Muscle layer of duodenum (tissue), 2 donors: ENCODE results near the gene DST.
A peak's percentile ranks its signal among the peaks of the same experiment; 100 is the strongest.

ENCODE experiments used
- H3K27ac ChIP-seq: one replicate; pipeline ENCODE4 v1.7.0; 2013; ENCODE audit warnings: mild to moderate bottlenecking, low read length
- H3K27me3 ChIP-seq: one replicate; pipeline ENCODE4 v1.7.0; 2013; ENCODE audit warnings: low read depth, mild to moderate bottlenecking, control low read depth, low read length
- H3K36me3 ChIP-seq, 2 donors: one replicate each; pipeline ENCODE4 v1.7.0; 2013; ENCODE audit warnings: low read length in 2 of 2, control low read depth in 1 of 2, mild to moderate bottlenecking in 1 of 2; ENCODE audit not compliant: insufficient read depth in 2 of 2, control insufficient read depth in 1 of 2
- H3K4me1 ChIP-seq, 2 donors: one replicate each; pipeline ENCODE4 v1.7.0; 2013; ENCODE audit warnings: low read length in 2 of 2, mild to moderate bottlenecking in 2 of 2, control low read depth in 1 of 2, moderate library complexity in 1 of 2; ENCODE audit not compliant: insufficient read depth in 2 of 2, control insufficient read depth in 1 of 2
- H3K4me3 ChIP-seq, 2 donors: one replicate each; pipeline ENCODE4 v1.7.0; 2013; ENCODE audit warnings: low read length in 2 of 2, low read depth in 1 of 2, mild to moderate bottlenecking in 1 of 2
- H3K9me3 ChIP-seq, 2 donors: one replicate each; pipeline ENCODE4 v1.7.0; 2013; ENCODE audit warnings: low read length in 2 of 2, control low read depth in 1 of 2, mild to moderate bottlenecking in 1 of 2; ENCODE audit not compliant: control insufficient read depth in 1 of 2
- donor health status: healthy.

Gene DST

DNA sequence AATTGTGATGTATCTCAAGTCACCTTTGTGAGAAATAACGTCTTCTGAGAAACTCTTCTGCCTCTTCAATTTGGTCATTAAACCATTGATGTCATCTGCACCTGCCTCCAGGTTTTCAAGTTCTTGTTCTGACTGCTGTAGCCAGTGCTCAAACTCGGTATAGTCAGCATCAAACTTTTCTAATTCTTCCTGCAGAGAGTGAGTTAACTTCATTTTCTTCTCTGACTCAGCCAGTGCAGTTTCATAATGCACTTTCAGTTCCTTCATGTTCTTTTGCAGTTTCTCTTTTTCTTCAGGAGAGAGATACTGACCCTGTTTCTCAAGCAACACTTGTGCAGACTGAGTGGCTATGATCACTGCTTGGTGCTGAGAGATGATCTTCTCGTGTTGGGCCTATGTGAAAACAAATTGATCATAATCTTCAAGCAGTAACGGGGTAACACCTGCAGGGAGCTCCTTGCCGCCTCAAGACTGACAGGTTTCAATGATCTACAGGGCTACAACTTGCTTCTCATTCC is 48.8 kb downstream of the DST start:
- H3K4me3 ChIP-seq = no peak overlapping the region
- no peaks in the 10 kb centered on the region for H3K9me3 ChIP-seq
- H3K4me1 ChIP-seq = peaks cover 5 to 7% of the 10 kb centered on the region in 2 donors
- H3K36me3 ChIP-seq = peaks cover 22 to 32% of the 10 kb centered on the region in 2 donors
- H3K27me3 ChIP-seq = no peaks in the 10 kb centered on the region
- H3K27ac ChIP-seq = no peak overlapping the region

DNA sequence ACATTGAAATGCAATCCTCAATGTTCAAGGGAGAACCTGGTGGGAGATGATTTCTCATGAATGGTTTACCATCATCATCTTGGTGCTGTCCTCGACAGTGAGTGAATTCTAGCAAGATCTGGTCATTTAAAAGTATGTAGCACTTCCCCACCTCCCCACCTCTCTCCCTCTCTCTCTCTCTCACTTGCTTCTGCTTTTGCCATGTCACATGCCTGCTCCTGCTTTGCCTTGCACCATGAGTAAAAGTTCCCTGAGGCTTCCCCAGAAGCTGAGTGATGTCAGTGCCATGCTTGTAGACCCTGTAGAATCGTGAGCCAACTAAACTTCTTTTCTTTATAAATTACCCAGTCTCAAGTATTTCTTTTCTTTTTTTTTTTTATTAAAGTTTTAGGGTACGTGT is 60.5 kb downstream of the DST start:
- H3K9me3 ChIP-seq = no peaks in the 10 kb centered on the region
- no peak overlapping the region for H3K4me3 ChIP-seq
- H3K4me1 ChIP-seq = no peaks in the 10 kb centered on the region

DNA sequence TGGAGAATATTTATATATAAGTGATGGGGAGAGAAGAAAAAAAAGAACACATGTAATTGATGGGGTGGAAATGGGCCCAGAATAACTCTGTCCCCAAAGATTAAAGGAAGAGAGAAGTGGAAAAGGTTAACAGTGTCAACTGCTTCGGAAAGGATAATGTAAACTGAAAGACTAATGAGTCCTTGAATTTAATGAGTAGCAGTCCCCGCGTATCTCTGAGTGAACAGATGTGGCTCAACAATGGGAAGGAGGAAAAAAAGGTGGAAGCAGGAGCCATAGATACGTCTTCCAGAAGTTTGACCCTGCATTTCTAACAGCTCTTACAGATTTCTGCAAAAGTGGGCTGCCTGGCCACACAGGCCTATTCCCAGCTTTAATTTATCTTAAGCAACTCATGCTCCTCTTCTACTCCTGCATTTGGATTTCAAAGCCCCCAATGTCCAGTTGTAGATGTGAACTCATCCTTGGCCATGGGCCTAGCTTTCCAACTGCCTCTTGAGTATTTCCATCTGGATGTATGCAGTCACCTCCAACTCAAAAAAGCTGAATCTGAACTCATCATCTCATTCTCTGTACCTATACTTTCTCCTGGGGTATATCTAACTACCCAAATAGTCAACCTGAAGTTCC is 61.3 kb downstream of the DST start:
- H3K27ac ChIP-seq = no peak overlapping the region
- no peaks in the 10 kb centered on the region for H3K4me1 ChIP-seq
- H3K4me3 ChIP-seq = no peak overlapping the region
- no peaks in the 10 kb centered on the region for H3K27me3 ChIP-seq
- no peaks in the 10 kb centered on the region for H3K9me3 ChIP-seq
- H3K36me3 ChIP-seq = peaks cover 9 to 10% of the 10 kb centered on the region in 2 donors

More for the DNA sequence above, 60.5 kb downstream of the DST start:
- Histone ChIP-seq H3K36me3 (peaks cover 9 to 10% of the 10 kb centered on the region in 2 donors), H3K27ac (no peak overlapping the region), H3K27me3 (no peaks in the 10 kb centered on the region)

DNA sequence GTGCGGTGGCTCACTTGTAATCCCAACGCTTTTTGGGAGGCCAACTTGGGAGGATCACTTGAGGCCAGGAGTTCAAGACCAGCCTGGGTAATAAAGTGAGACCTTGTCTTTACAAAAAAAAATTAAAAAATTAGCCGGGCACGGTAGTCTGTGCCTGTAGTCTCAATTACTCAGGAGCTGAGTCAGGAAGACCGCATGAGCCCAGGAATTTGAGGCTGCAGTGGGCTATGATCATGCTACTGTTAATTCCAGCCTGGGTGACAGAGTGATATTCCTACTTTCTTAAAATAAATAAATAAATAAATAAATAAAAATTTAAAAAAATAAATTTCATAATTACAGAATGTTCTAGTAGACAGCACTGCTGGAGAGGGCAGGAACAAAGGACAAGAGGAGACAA is 62.4 kb downstream of the DST start:
- Histone ChIP-seq H3K4me1 (no peaks in the 10 kb centered on the region), H3K27me3 (no peaks in the 10 kb centered on the region), H3K4me3 (no peak overlapping the region), H3K36me3 (peaks cover 9 to 10% of the 10 kb centered on the region in 2 donors), H3K27ac (no peak overlapping the region), H3K9me3 (no peaks in the 10 kb centered on the region)

DNA sequence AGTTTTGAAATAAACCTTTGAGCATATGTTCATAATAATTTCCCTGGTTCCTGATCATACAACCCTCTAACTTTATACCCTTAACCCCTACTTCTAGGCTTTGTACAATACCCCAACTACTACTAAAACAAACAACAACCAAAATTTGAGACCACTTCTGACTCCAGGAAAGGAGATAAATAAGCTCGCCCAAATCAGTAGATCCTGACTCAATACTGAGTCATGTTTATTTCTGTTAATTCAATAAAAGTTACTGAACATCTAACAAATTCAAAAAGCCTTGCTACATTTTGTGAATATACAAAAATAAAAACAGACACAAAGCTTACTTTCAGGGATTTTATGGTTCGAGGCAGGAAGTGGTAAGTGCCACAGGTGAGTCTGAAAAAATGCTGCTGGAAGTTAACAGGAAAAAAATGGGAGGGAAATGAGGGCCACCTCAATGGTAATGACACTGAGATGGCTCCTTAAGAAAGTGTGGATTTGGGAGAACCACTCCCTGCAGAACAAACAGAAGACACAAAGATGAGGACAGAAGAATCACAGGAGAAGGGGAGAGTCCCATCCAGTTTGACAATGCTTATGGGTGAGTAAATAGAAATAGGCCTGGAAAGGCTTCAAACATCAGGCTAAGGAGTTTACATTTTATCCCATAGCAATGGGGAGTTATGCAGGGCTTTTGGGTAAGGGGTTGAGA is 63.4 kb downstream of the DST start:
- Histone ChIP-seq H3K27ac (no peak overlapping the region), H3K4me1 (no peaks in the 10 kb centered on the region), H3K9me3 (no peaks in the 10 kb centered on the region), H3K4me3 (no peak overlapping the region), H3K36me3 (peaks cover 10 to 12% of the 10 kb centered on the region in 2 donors), H3K27me3 (no peaks in the 10 kb centered on the region)

DNA sequence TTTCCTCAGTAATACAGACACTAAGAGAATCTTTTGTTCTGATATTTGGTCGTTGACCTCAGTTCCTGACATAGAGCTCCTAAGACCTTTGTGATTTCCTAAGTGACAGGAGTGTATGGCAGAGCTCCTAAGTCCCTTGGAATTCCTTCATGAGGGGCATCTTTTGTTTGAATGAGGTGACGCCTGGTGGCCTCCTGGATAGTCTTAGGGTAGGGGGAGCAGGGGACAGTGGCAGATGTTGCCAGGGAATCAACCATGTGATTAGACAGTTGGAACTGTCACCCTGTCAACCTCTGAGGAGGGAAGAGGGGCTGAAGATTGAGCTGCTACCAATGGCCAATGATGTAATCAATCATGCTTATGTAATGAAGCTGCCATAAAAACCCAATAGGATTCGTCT is 67.0 kb downstream of the DST start:
- H3K27me3 ChIP-seq = no peaks in the 10 kb centered on the region
- no peaks in the 10 kb centered on the region for H3K9me3 ChIP-seq
- H3K27ac ChIP-seq = no peak overlapping the region
- peaks cover 10 to 12% of the 10 kb centered on the region in 2 donors for H3K36me3 ChIP-seq
- no peak overlapping the region for H3K4me3 ChIP-seq
- H3K4me1 ChIP-seq = peaks cover 0 to 16% of the 10 kb centered on the region in 2 donors

DNA sequence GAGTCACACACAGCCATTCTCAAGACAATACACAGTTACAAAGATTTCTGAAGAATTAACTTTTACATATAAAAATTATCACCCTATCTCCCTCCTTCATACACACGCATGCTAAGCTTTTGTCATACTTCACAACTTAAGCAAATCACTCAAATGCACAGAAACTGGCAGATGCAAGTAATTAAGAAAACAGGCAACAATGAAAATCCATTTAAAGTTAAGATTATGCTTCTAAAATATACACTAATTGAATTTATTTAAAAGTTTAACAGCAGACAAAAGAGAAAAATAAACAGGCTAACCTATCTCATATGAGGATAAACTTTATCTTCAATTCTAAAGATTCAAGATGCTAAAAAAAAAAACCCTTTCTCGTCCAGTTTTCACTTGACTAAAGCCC is 68.4 kb downstream of the DST start:
- no peaks in the 10 kb centered on the region for H3K27me3 ChIP-seq
- peaks cover 0 to 16% of the 10 kb centered on the region in 2 donors for H3K4me1 ChIP-seq
- H3K4me3 ChIP-seq = no peak overlapping the region
- peaks cover 8 to 12% of the 10 kb centered on the region in 2 donors for H3K36me3 ChIP-seq
- no peaks in the 10 kb centered on the region for H3K9me3 ChIP-seq
- no peak overlapping the region for H3K27ac ChIP-seq

DNA sequence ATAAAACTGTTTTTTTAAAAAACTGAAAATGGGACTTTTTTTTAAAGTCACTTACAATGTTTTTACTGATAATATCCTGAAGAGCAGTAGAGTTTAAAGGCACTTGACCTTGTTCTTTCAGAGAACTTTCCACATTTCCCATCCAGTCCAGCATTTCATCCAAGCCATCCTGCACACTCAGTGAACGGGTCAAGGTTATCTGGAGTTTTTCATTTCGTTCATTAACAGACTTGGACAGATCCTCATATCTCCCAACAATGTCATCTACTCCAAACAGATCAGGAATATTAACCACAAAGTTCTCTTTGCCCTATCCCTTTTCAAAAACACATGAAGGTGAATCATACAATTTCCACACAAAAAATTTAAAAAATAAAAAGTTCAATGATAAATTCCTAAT is 69.1 kb downstream of the DST start:
- Histone ChIP-seq H3K4me3 (no peak overlapping the region), H3K27ac (no peak overlapping the region), H3K4me1 (peaks cover 0 to 16% of the 10 kb centered on the region in 2 donors), H3K9me3 (no peaks in the 10 kb centered on the region), H3K36me3 (peaks cover under 1 to 11% of the 10 kb centered on the region in 2 donors), H3K27me3 (no peaks in the 10 kb centered on the region)

DNA sequence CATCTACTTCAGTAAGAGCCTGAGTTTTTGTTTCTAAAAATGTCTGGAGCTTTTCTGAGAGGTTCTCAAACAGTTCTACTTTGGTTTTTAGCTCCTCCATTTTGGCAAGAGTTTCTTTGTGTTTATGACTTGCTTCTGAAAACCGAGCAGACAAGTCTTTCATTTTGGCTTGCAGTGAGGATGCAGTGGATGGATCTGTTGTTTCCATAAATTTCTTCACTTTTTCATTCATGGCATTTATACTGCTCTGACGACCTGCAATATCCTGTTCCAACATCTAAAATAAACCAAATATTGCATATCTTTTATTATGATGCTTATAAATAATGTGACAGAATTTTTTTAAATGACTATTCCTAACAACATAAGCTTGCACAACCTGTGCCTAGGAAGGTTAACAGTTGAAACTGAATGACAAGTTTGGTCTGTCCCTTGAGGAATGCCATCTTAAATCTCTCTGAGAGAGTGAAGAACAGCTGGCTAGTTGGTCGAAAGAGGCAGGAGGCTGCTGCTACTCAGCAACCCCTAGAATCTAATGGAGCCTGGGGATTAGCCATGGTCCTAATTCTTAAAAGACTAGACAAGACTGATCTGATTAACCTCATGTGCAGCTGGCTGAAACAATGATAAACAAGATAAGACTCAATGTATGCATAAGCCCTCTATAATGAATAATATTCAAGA is 69.8 kb downstream of the DST start:
- no peaks in the 10 kb centered on the region for H3K27me3 ChIP-seq
- H3K4me3 ChIP-seq = no peak overlapping the region
- peaks cover 0 to 16% of the 10 kb centered on the region in 2 donors for H3K4me1 ChIP-seq
- H3K36me3 ChIP-seq = peaks cover 0 to 6% of the 10 kb centered on the region in 2 donors
- peak overlapping the region; percentile 5 for H3K27ac ChIP-seq
- H3K9me3 ChIP-seq = no peaks in the 10 kb centered on the region

DNA sequence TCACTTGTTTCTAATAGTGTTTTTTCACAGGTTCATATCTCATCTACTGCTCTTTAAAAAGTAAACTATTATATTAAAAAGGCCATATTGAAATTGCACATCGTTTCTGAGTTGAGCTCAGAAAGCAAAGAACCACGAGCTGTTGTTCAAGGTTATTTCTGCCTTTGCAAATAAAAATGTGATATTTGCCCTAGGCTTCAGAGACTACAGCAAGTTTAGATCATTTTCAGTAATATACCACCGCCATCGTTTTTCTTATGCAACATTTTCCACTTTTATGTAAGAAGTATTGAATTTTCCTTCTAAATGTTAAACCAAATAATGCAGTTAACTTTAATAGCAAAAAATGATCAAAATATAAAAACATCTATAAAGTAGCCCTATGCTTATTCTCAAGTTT is 71.1 kb downstream of the DST start:
- H3K36me3 ChIP-seq = peaks cover 0 to 3% of the 10 kb centered on the region in 2 donors
- no peaks in the 10 kb centered on the region for H3K9me3 ChIP-seq
- peaks cover 0 to 16% of the 10 kb centered on the region in 2 donors for H3K4me1 ChIP-seq
- H3K4me3 ChIP-seq = no peak overlapping the region
- no peak overlapping the region for H3K27ac ChIP-seq
- no peaks in the 10 kb centered on the region for H3K27me3 ChIP-seq
